ENCODE measurements around the gene WFDC12.

- no peak for TF ChIP-seq POLR2A (IDR thresholded peaks at IDR 0.05)
- peak; percentile 28 to 83 (median 69) for TF ChIP-seq CTCF (IDR thresholded peaks at IDR 0.05 in 8 of 11, conservative IDR thresholded peaks at IDR 0.05 in 3 of 11)
- TF ChIP-seq POLR2AphosphoS5 (IDR thresholded peaks at IDR 0.05), result no peak
Measured at GRCh38 chr20:45095805-45096238, 28.4 kb downstream of the WFDC12 start.

Measured in spleen (tissue), 7 donors.